ENCODE results near the gene TRIM50.
"Not testable (repeated sequence)": the region's sequence is repeated elsewhere in the genome, so short reads cannot be mapped to it uniquely, and the experiment has no call there.

TRIM50 gene

DNA sequence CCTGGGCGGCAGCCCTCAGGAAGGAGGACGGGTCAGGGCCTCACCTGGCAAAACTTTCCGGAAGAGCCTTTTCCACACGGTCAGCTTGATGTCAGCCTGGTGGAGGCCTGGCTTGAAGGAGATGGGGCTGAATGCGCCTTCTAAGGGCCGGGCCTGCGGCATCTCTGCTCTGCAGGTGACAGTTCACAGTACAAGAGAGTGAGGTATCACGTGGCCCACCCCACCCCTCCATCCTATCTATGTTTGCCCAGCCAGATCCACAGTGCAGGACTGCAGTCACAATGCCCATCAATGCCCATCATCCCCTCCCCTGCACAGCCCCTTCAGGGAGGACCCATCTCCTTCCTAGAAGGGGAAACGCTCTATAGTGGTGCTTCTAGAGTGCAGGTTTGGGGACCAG, 11.4 kb downstream of the TRIM50 start:
- no peaks in the 10 kb centered on the region for H3K4me1 ChIP-seq (ENCODE audit: control insufficient read depth, insufficient read depth, low read length)
- H3K27ac ChIP-seq (ENCODE audit: low read length): no peak overlapping the region
- no peaks in the 10 kb centered on the region for H3K27me3 ChIP-seq (ENCODE audit: control insufficient read depth, insufficient read depth, low read length)
- H3K4me3 ChIP-seq (ENCODE audit: low read length): no peak overlapping the region
- DNase-seq (ENCODE audit: low read depth, low spot score): no peak
- no peaks in the 10 kb centered on the region for H3K9me3 ChIP-seq (ENCODE audit: control insufficient read depth, insufficient read depth, low read length)
- no CpG with 5 or more reads among the region's 9 CpGs for WGBS (ENCODE audit: insufficient coverage, insufficient read length)
- no peaks in the 10 kb centered on the region for H3K36me3 ChIP-seq (ENCODE audit: control insufficient read depth, insufficient read depth, low read length)

DNA sequence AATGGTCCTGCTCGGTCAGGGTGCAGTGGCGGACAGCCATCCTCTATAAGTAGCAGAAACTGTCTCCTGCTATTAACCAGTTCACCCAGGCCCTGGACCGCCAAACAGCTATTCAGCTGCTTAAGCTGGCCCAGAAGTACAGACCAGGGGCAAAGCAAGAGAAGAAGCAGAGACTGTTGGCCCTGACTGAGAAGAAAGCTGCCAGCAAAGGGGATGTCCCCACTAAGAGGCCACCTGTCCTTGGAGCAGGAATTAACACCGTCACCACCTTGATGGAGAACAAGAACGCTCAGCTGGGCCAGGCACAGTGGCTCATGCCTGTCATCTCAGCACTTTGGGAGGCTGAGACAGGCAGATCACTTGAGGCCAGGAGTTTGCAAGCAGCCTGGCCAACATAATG, 13.6 kb downstream of the TRIM50 start:
- Histone ChIP-seq H3K9me3 (ENCODE audit: control insufficient read depth, insufficient read depth, low read length) (no peaks in the 10 kb centered on the region), H3K4me3 (ENCODE audit: low read length) (no peak overlapping the region), H3K27me3 (ENCODE audit: control insufficient read depth, insufficient read depth, low read length) (no peaks in the 10 kb centered on the region), H3K27ac (ENCODE audit: low read length) (no peak overlapping the region), H3K36me3 (ENCODE audit: control insufficient read depth, insufficient read depth, low read length) (no peaks in the 10 kb centered on the region), H3K4me1 (ENCODE audit: control insufficient read depth, insufficient read depth, low read length) (no peaks in the 10 kb centered on the region)
- no CpG with 5 or more reads among the region's 5 CpGs for WGBS (ENCODE audit: insufficient coverage, insufficient read length)
- DNase-seq (ENCODE audit: low read depth, low spot score): no peak

DNA sequence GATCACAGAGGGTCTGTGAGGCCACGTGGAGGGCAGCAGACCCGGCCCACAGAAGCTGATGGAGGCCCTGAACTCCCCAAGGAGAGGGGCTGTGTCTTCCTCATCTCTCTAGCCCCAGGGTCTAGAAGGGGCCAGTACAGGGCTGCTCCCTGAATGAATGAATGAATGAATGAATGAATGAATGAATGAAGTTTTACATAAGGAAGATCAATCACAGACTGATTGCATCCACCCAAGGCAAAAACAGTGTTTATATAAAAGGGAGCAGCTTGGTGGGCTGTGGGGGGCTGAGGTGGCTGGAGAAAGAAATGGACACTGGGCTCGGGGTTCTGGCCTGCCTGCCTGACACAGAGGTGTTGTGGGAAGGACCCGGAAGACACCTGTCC, 14.4 kb downstream of the TRIM50 start:
- H3K4me3 ChIP-seq (ENCODE audit: low read length): no peak overlapping the region
- H3K27me3 ChIP-seq (ENCODE audit: control insufficient read depth, insufficient read depth, low read length): no peaks in the 10 kb centered on the region
- H3K36me3 ChIP-seq (ENCODE audit: control insufficient read depth, insufficient read depth, low read length): no peaks in the 10 kb centered on the region
- no CpG with 5 or more reads among the region's 4 CpGs for WGBS (ENCODE audit: insufficient coverage, insufficient read length)
- no peaks in the 10 kb centered on the region for H3K4me1 ChIP-seq (ENCODE audit: control insufficient read depth, insufficient read depth, low read length)
- DNase-seq (ENCODE audit: low read depth, low spot score): no peak
- no peaks in the 10 kb centered on the region for H3K9me3 ChIP-seq (ENCODE audit: control insufficient read depth, insufficient read depth, low read length)
- no peak overlapping the region for H3K27ac ChIP-seq (ENCODE audit: low read length)

DNA sequence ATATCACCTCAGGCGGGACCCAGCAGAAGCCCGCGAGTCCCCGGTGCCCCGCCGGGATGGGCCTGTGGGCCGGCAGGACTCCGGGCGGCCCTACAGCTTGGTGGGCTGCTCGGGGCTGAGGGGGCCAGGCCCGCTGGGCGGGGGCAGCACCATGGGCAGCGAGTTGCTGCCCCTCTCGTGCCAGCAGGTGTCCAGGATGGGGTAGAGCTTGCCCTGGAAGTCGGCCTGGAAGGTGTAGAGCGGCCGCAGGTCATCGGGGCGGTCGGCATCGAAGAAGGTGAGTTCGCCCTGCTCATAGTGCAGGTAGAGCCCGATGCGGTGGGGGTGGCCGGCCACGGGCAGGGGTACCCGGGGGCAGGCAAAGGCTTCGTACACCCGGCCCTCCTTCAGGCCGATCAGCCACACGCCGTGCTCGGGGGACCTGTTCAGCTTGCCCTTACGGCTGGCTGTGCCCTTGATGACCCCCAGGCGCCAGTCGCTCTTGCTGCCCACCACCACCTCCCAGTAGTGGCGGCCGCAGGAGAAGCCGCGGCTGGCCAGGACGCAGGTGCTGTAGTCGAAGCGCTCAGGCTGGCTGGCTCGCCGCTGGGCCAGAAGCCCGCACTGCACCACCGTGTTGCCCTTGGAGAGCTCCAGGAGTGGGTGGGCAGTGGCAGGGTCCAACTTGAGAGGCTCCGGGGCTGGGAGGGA, 14.9 kb downstream of the TRIM50 start:
- H3K27ac ChIP-seq (ENCODE audit: low read length): no peak overlapping the region
- no peaks in the 10 kb centered on the region for H3K9me3 ChIP-seq (ENCODE audit: control insufficient read depth, insufficient read depth, low read length)
- H3K4me1 ChIP-seq (ENCODE audit: control insufficient read depth, insufficient read depth, low read length): no peaks in the 10 kb centered on the region
- no peak overlapping the region for H3K4me3 ChIP-seq (ENCODE audit: low read length)
- no peaks in the 10 kb centered on the region for H3K36me3 ChIP-seq (ENCODE audit: control insufficient read depth, insufficient read depth, low read length)
- no peak for DNase-seq (ENCODE audit: low read depth, low spot score)
- no CpG with 5 or more reads among the region's 48 CpGs for WGBS (ENCODE audit: insufficient coverage, insufficient read length)
- H3K27me3 ChIP-seq (ENCODE audit: control insufficient read depth, insufficient read depth, low read length): no peaks in the 10 kb centered on the region

DNA sequence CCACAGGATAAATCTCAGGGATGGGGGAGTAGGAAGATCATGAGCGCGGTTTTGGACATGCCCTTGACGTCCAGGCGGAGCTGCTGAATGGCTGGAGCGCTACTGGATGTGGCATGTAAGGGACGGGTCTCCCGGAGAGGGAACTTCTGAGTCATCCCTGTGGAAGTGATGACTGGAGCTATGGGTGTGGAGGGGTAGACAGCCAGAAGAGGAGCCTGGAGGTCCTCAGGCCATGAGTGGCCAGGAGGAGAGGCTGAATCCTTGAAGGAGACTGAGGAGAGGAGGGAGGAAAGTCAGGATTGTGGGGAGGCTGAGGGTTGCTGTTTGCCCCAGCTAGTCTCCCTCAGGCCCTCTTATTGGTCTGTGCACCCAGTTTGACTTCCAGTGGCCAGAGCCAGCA, 16.5 kb downstream of the TRIM50 start:
- not testable (repeated sequence) for DNase-seq (ENCODE audit: low read depth, low spot score); H3K4me3 ChIP-seq (ENCODE audit: low read length); H3K4me1 ChIP-seq (ENCODE audit: control insufficient read depth, insufficient read depth, low read length); H3K9me3 ChIP-seq (ENCODE audit: control insufficient read depth, insufficient read depth, low read length); H3K27me3 ChIP-seq (ENCODE audit: control insufficient read depth, insufficient read depth, low read length); H3K36me3 ChIP-seq (ENCODE audit: control insufficient read depth, insufficient read depth, low read length); H3K27ac ChIP-seq (ENCODE audit: low read length)
- no CpG with 5 or more reads among the region's 7 CpGs for WGBS (ENCODE audit: insufficient coverage, insufficient read length)

DNA sequence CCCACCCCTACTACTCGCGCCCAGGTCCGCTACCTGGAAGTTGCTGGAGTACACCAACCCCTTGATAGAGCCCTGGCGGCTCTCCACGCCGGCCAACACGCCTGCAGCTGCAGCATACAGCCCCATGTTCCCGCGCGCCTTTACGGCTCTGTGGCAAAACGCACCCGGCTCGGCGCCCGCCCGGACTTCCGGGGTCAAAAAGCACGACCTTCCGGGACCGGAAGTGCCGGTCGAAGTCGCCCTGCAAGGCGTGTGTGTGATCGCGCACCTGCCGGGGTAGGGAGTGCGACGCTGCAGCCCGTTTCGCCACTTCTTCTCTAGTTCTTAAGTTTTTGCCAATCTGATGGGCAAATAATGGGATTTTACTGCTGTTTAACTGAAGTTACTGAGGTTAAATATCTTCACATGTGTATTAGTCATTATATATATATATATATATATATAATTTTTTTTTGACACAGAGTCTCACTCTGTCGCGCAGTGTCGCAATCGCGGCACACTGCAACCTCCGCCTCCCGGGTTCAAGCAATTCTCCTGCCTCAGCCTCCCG, 19.1 kb downstream of the TRIM50 start, which contains the start of gene NSUN5:
TSS of gene NSUN5 (minus strand) at position 162 of the 550 bp plus-strand sequence. CDS start at position 126, 36 bp downstream.
- peak; percentile 61 for DNase-seq (ENCODE audit: low read depth, low spot score)
- no peaks in the 10 kb centered on the region for H3K27me3 ChIP-seq (ENCODE audit: control insufficient read depth, insufficient read depth, low read length)
- H3K9me3 ChIP-seq (ENCODE audit: control insufficient read depth, insufficient read depth, low read length): no peaks in the 10 kb centered on the region
- no peak within 1 kb of the TSS for H3K27ac ChIP-seq (ENCODE audit: low read length)
- no CpG with 5 or more reads among the region's 40 CpGs for WGBS (ENCODE audit: insufficient coverage, insufficient read length)
- H3K36me3 ChIP-seq (ENCODE audit: control insufficient read depth, insufficient read depth, low read length): peaks cover 13% of the 10 kb centered on the region
- H3K4me3 ChIP-seq (ENCODE audit: low read length): peak within 1 kb of the TSS; percentile 95
- H3K4me1 ChIP-seq (ENCODE audit: control insufficient read depth, insufficient read depth, low read length): no peaks in the 10 kb centered on the region

DNA sequence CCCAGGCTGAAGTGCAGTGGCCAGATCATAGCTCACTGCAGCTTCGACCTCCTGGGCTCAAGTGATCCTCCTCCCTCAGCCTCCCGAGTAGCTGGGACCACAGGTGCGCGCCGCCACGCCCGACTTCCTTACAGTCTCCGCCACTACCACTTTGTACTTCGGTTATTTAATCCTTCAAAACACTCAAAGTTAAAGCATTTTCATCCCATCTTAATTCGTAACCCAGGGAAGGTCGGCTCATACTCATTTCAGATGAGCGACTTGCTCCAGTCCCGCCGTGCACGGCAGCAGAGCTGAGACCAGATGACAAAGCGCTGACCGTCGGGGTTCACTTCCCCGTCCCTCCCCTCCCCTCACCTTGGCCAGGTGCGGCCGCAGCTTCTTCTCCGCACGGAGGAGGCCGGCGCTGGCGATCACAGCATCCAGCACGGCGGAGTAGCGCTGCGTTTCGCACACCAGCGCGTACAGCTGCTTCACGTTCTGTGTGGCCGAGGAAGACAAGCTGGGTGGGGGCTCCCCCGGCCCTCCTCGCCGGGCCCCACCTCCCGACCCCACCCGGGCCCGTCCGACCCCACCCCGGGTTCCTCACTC, 19.7 kb downstream of the TRIM50 start:
- no peaks in the 10 kb centered on the region for H3K9me3 ChIP-seq (ENCODE audit: control insufficient read depth, insufficient read depth, low read length)
- no CpG with 5 or more reads among the region's 43 CpGs for WGBS (ENCODE audit: insufficient coverage, insufficient read length)
- H3K4me1 ChIP-seq (ENCODE audit: control insufficient read depth, insufficient read depth, low read length): no peaks in the 10 kb centered on the region
- no peak overlapping the region for H3K27ac ChIP-seq (ENCODE audit: low read length)
- H3K27me3 ChIP-seq (ENCODE audit: control insufficient read depth, insufficient read depth, low read length): no peaks in the 10 kb centered on the region
- DNase-seq (ENCODE audit: low read depth, low spot score): no peak
- peak overlapping the region; percentile 95 for H3K4me3 ChIP-seq (ENCODE audit: low read length)
- H3K36me3 ChIP-seq (ENCODE audit: control insufficient read depth, insufficient read depth, low read length): peaks cover 18% of the 10 kb centered on the region

DNA sequence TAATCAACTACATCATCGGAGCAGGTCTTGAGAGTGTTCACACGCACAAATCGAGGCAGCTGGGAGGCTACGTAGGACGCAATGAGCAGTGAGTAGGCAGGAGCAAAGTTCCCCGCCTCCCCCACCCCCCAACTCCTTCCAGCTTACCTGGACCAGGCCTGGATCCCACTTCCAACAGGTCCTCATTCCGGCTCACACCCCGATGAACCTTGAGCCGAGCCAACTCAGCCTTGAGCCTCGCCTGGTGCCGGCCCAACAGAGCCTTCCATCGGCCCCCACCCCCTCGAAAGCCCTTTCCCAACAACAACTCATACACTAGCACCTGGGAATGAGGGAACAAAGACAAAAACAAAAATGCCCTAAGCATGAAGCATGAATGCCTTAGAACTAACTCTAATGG, 20.4 kb downstream of the TRIM50 start:
- Histone ChIP-seq H3K27me3 (ENCODE audit: control insufficient read depth, insufficient read depth, low read length) (no peaks in the 10 kb centered on the region), H3K4me3 (ENCODE audit: low read length) (no peak overlapping the region; the same call in 1 of the 2 replicates), H3K9me3 (ENCODE audit: control insufficient read depth, insufficient read depth, low read length) (no peaks in the 10 kb centered on the region), H3K27ac (ENCODE audit: low read length) (no peak overlapping the region), H3K4me1 (ENCODE audit: control insufficient read depth, insufficient read depth, low read length) (no peaks in the 10 kb centered on the region), H3K36me3 (ENCODE audit: control insufficient read depth, insufficient read depth, low read length) (peaks cover 22% of the 10 kb centered on the region)
- no CpG with 5 or more reads among the region's 13 CpGs for WGBS (ENCODE audit: insufficient coverage, insufficient read length)
- DNase-seq (ENCODE audit: low read depth, low spot score): no peak

DNA sequence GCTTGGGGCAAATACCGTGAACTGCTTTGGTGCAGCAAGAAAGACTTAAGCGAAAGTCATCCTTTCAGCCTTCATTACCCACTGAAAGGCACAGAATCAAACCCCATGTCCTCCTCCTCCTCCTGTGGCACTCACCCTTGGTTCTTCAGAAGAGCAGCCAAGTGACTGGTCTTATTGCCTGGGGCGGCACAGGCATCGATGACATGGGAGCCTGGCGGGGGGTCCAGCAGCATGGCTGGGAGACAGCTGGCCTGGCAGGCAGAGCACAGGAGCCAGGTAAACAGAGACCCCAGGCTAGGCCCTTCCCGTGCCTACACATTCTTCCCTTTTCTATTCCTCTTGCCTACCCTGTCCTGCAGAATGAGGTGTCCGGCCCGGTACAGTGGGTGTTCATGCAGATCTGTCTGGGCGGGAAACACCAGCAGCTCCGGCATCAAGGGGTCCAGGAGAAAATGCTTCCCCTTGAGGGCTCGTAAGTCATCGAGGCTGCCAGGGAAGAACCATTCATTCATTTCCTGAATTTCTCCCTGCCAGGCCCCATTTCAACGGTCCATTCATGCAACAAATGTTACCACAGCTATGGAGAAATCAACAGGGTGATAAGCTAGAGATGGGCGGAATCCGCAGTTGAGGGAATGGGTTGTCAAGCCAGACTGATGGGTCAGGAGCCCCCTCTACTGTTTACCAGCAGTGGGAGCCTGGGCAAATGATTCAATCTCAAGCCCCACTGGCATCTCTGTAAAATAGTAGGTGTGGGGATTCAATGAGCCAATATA, 23.1 kb downstream of the TRIM50 start:
- not testable (repeated sequence) for DNase-seq (ENCODE audit: low read depth, low spot score); H3K27me3 ChIP-seq (ENCODE audit: control insufficient read depth, insufficient read depth, low read length); H3K4me1 ChIP-seq (ENCODE audit: control insufficient read depth, insufficient read depth, low read length); H3K27ac ChIP-seq (ENCODE audit: low read length); H3K9me3 ChIP-seq (ENCODE audit: control insufficient read depth, insufficient read depth, low read length); H3K4me3 ChIP-seq (ENCODE audit: low read length)
- WGBS (ENCODE audit: insufficient coverage, insufficient read length): no CpG with 5 or more reads among the region's 15 CpGs
- H3K36me3 ChIP-seq (ENCODE audit: control insufficient read depth, insufficient read depth, low read length): peaks cover 22% of the 10 kb centered on the region

DNA sequence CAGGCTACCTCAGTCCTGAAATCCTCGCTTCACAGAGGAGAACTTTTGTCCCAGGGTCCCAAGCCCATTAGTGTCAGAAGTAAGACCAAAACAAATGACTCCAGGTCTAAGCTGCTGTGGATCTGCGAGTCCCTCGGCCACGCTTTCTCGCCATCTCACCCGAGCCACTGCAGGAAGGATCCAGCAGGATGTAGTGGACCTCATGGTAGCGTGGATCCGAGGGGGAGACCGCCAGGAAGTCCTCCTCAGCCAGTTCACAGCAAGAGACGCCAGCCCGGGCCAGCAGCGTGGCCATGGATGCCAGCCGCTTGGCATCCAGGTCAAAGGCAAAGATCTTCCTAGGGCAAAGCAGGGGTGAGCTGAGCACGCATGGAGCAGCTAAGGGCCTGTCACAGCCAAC, 23.8 kb downstream of the TRIM50 start:
- Histone ChIP-seq H3K4me3 (ENCODE audit: low read length) (no peak overlapping the region), H3K27me3 (ENCODE audit: control insufficient read depth, insufficient read depth, low read length) (no peaks in the 10 kb centered on the region), H3K9me3 (ENCODE audit: control insufficient read depth, insufficient read depth, low read length) (no peaks in the 10 kb centered on the region), H3K4me1 (ENCODE audit: control insufficient read depth, insufficient read depth, low read length) (no peaks in the 10 kb centered on the region), H3K27ac (ENCODE audit: low read length) (no peak overlapping the region), H3K36me3 (ENCODE audit: control insufficient read depth, insufficient read depth, low read length) (peaks cover 22% of the 10 kb centered on the region)
- no CpG with 5 or more reads among the region's 14 CpGs for WGBS (ENCODE audit: insufficient coverage, insufficient read length)
- no peak for DNase-seq (ENCODE audit: low read depth, low spot score)
